ENCODE measurements around the gene CPEB3. TPM values are rescaled to one million over a fixed set of nuclear protein-coding genes. Genes with fewer than 3 reads are reported as not detected.

Gene CPEB3
- total and polyA plus RNA-seq, 8 donors = 1.3 to 11.2 (median 3.6) TPM

GRCh38 chr10:92091965-92092364 lies 198.9 kb downstream of the CPEB3 start:
- DNase-seq = no peak
- no peaks in the 10 kb centered on the region for H3K27me3 ChIP-seq
- H3K4me1 ChIP-seq = peaks cover 0 to 13% (median 8%) of the 10 kb centered on the region in 4 donors
- no peaks in the 10 kb centered on the region for H3K36me3 ChIP-seq
- intact Hi-C loops (cut with DNase I; ENCODE audit: low total_unique reads) = no loop called here
- no peak for TF ChIP-seq EP300 (IDR thresholded peaks at IDR 0.05)
- no peak for TF ChIP-seq POLR2A (IDR thresholded peaks at IDR 0.05)
- TF ChIP-seq, protein P1, sequence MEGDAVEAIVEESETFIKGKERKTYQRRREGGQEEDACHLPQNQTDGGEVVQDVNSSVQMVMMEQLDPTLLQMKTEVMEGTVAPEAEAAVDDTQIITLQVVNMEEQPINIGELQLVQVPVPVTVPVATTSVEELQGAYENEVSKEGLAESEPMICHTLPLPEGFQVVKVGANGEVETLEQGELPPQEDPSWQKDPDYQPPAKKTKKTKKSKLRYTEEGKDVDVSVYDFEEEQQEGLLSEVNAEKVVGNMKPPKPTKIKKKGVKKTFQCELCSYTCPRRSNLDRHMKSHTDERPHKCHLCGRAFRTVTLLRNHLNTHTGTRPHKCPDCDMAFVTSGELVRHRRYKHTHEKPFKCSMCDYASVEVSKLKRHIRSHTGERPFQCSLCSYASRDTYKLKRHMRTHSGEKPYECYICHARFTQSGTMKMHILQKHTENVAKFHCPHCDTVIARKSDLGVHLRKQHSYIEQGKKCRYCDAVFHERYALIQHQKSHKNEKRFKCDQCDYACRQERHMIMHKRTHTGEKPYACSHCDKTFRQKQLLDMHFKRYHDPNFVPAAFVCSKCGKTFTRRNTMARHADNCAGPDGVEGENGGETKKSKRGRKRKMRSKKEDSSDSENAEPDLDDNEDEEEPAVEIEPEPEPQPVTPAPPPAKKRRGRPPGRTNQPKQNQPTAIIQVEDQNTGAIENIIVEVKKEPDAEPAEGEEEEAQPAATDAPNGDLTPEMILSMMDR (IDR thresholded peaks at IDR 0.05) = no peak
- TF ChIP-seq POLR2AphosphoS5 (IDR thresholded peaks at IDR 0.05) = no peak
- H3K4me3 ChIP-seq = no peak overlapping the region
- no peaks in the 10 kb centered on the region for H3K9me3 ChIP-seq
- no peak overlapping the region for H3K27ac ChIP-seq
- 69 to 81% (median 72%) methylated on average over 2 of the region's 2 CpGs for WGBS, 5 donors

GRCh38 chr10:92087750-92088395 lies 203.0 kb downstream of the CPEB3 start:
- intact Hi-C loops (cut with DNase I; ENCODE audit: low total_unique reads) = loop anchor here (10.0 kb wide), 1 partner anchor 207 kb away; the partner anchor contains the start of genes CPEB3 and MARCHF5
- no peaks in the 10 kb centered on the region for H3K36me3 ChIP-seq
- 12 to 15% (median 13%) methylated on average over 7 of the region's 7 CpGs for WGBS, 5 donors
- TF ChIP-seq POLR2AphosphoS5 (IDR thresholded peaks at IDR 0.05) (peak in 1 of 3 donors; percentile 73), EP300 (IDR thresholded peaks at IDR 0.05) (no peak)
- TF ChIP-seq, protein P1 (IDR thresholded peaks at IDR 0.05) = peak in 5 of 7 experiments; percentile 64 to 99 (median 77)
- peaks cover 0 to 23% (median 14%) of the 10 kb centered on the region in 4 donors for H3K4me1 ChIP-seq
- DNase-seq = peak; percentile 76 to 91
- peak overlapping the region in 1 of 5 donors; percentile 35 for H3K27ac ChIP-seq
- no peaks in the 10 kb centered on the region for H3K9me3 ChIP-seq
- H3K4me3 ChIP-seq = no peak overlapping the region
- H3K27me3 ChIP-seq = no peaks in the 10 kb centered on the region

DNA sequence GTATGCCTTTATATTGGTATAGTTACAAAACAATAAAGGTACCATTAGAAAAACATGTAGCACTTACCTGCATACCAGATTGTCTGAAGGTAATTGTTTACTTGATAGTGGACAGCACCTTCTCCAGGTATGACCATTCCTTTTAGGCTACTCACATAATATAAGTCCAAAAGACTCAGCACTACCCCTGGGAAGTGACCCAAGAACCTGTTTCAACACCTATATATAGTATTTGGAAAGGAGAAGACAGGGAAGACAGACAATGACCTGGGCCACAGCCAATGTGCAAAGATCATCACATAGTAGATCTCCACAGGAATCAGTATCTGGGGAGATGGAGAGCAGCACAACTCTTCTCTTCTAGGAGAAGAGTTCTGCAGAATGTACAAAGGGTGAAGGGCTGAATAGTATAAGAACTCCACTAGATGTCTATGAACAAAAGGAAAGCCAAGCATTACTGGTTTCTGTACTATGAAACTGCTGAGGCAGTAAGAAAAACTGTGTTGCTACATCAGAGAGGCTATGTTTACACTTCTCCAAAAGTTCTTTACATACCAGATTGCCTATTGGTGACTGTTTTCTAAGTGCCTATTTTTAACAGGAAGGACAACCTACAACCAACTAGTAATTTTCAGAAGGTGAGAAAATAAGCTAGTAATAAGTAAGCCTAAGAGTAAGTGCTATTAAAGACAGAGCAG lies 208.1 kb downstream of the CPEB3 start:
- Histone ChIP-seq H3K4me3 (no peak overlapping the region), H3K27ac (no peak overlapping the region), H3K4me1 (peaks cover 0 to 24% (median 11%) of the 10 kb centered on the region in 4 donors), H3K36me3 (peaks cover 4 to 37% (median 30%) of the 10 kb centered on the region in 4 donors), H3K9me3 (no peaks in the 10 kb centered on the region), H3K27me3 (no peaks in the 10 kb centered on the region)
- TF ChIP-seq, protein P1 (IDR thresholded peaks at IDR 0.05) = no peak
- TF ChIP-seq EP300 (IDR thresholded peaks at IDR 0.05) (no peak), POLR2AphosphoS5 (IDR thresholded peaks at IDR 0.05) (no peak)
- intact Hi-C loops (cut with DNase I; ENCODE audit: low total_unique reads) = loop anchor here (5.0 to 10.0 kb wide), 2 partner anchors 212 to 355 kb away; partner anchors contain the start of genes CPEB3 and MARCHF5
- no peak for DNase-seq

- no peak overlapping the region for H3K4me3 ChIP-seq
- H3K36me3 ChIP-seq = peaks cover 4 to 40% (median 30%) of the 10 kb centered on the region in 4 donors
- TF ChIP-seq POLR2AphosphoS5 (IDR thresholded peaks at IDR 0.05) (no peak), POLR2A (IDR thresholded peaks at IDR 0.05) (no peak), EP300 (IDR thresholded peaks at IDR 0.05) (no peak)
- TF ChIP-seq, protein P1 (IDR thresholded peaks at IDR 0.05) = no peak
- no peak for DNase-seq
- H3K4me1 ChIP-seq = peaks cover 0 to 20% (median 9%) of the 10 kb centered on the region in 4 donors
- intact Hi-C loops (cut with DNase I; ENCODE audit: low total_unique reads) = loop anchor here (5.0 to 10.0 kb wide), 2 partner anchors 213 to 356 kb away; partner anchors contain the start of genes CPEB3 and MARCHF5
- H3K27ac ChIP-seq = no peak overlapping the region
- no peaks in the 10 kb centered on the region for H3K9me3 ChIP-seq
- H3K27me3 ChIP-seq = no peaks in the 10 kb centered on the region
These were observed 209.2 kb downstream of the CPEB3 start for GRCh38 chr10:92081641-92082040.

Measured in stomach (tissue), 9 donors.